ENCODE data around the gene QDPR.

DNA sequence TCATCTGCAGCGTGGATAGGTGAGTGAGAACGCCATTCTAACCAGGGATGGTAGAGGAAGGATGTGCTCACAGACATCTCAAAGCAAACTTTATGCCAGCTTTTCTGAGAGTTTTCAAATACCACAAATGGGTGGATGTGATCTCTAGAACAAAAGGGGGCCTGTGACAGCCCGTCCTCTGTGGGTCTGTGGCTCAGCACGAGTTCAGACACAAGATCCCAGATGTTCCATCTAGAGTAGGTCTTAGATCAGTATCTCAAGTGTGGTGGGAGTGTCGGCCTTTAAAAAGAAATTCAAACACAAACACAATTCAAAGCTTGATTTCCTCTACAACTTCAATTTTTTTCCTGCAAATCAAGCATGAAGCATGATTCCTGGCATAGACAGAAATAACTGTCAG is 22.8 kb downstream of the QDPR start:
- TF ChIP-seq, protein P1, sequence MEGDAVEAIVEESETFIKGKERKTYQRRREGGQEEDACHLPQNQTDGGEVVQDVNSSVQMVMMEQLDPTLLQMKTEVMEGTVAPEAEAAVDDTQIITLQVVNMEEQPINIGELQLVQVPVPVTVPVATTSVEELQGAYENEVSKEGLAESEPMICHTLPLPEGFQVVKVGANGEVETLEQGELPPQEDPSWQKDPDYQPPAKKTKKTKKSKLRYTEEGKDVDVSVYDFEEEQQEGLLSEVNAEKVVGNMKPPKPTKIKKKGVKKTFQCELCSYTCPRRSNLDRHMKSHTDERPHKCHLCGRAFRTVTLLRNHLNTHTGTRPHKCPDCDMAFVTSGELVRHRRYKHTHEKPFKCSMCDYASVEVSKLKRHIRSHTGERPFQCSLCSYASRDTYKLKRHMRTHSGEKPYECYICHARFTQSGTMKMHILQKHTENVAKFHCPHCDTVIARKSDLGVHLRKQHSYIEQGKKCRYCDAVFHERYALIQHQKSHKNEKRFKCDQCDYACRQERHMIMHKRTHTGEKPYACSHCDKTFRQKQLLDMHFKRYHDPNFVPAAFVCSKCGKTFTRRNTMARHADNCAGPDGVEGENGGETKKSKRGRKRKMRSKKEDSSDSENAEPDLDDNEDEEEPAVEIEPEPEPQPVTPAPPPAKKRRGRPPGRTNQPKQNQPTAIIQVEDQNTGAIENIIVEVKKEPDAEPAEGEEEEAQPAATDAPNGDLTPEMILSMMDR (conservative IDR thresholded peaks at IDR 0.05 in 1 of 2, IDR thresholded peaks at IDR 0.05 in 1 of 2; ENCODE audit: extremely low read depth in 1 of 2, insufficient read depth in 1 of 2, low read depth in 1 of 2, low read length in 2 of 2) = no peak
- no peak for TF ChIP-seq EZH2 (IDR thresholded peaks at IDR 0.05; ENCODE audit: borderline replicate concordance, low read length)
